Keratinocyte (primary cell): ENCODE measurements around the gene SINHCAF. TPM values are rescaled to one million over a fixed set of nuclear protein-coding genes. Genes with fewer than 3 reads are reported as not detected.

Experiments
- DNase-seq: peaks from one replicate; pipeline ENCODE4 v3.0.0-alpha.2; 2011; ENCODE audit warnings: low read depth, missing footprints, low spot score
- FAIRE-seq: peaks from 2 replicates; lab custom pipeline; 2011; peaks lifted over from hg19 to GRCh38; lab: Jason Lieb, UNC
- H2AFZ ChIP-seq: 2 replicates; pipeline ENCODE4 v1.6.0; 2012; ENCODE audit warnings: low read length, control low read depth, inconsistent platforms; ENCODE audit not compliant: control insufficient read depth
- H3K27ac ChIP-seq: 2 replicates; pipeline ENCODE4 v1.5.1; 2011; ENCODE audit warnings: low read length; ENCODE audit not compliant: control insufficient read depth, insufficient read depth
- H3K27me3 ChIP-seq: 3 replicates; pipeline ENCODE4 v1.6.0; 2011; ENCODE audit warnings: low read length; ENCODE audit not compliant: control insufficient read depth, insufficient read depth; ENCODE audit errors: extremely low read depth
- H3K36me3 ChIP-seq, 2 experiments: 2 replicates in 1 of 2; 3 replicates in 1 of 2; pipeline ENCODE4 v1.5.1; 2011; ENCODE audit warnings: low read length in 2 of 2, mild to moderate bottlenecking in 1 of 2; ENCODE audit not compliant: control insufficient read depth in 2 of 2, insufficient read depth in 2 of 2; ENCODE audit errors: extremely low read depth in 1 of 2
- H3K4me1 ChIP-seq: 3 replicates; pipeline ENCODE4 v1.5.1; 2011; ENCODE audit warnings: low read length; ENCODE audit not compliant: control insufficient read depth, insufficient read depth; ENCODE audit errors: extremely low read depth
- H3K4me2 ChIP-seq: 3 replicates; pipeline ENCODE4 v1.6.0; 2011; ENCODE audit warnings: low read depth, low read length; ENCODE audit not compliant: control insufficient read depth, insufficient read depth; ENCODE audit errors: extremely low read depth
- H3K4me3 ChIP-seq, 3 experiments: fragments of 200-600 bp in 1 of 3; sonication (generic) in 1 of 3; 2 replicates in 2 of 3; 3 replicates in 1 of 3; pipeline ENCODE4 v1.5.1; 2011 to 2016; ENCODE audit warnings: low read length in 3 of 3, mild to moderate bottlenecking in 3 of 3, control low read depth in 2 of 3, inconsistent platforms in 1 of 3, low read depth in 1 of 3, mixed read lengths in 1 of 3, mixed run types in 1 of 3, moderate library complexity in 1 of 3; ENCODE audit not compliant: control insufficient read depth in 2 of 3, insufficient read depth in 2 of 3; ENCODE audit errors: extremely low read depth in 1 of 3
- H3K79me2 ChIP-seq: 2 replicates; pipeline ENCODE4 v1.6.0; 2012; ENCODE audit warnings: low read length; ENCODE audit not compliant: control insufficient read depth, insufficient read depth
- H3K9ac ChIP-seq: 3 replicates; pipeline ENCODE4 v1.6.0; 2011; ENCODE audit warnings: low read length; ENCODE audit not compliant: control insufficient read depth, insufficient read depth; ENCODE audit errors: extremely low read depth
- H3K9me1 ChIP-seq: 3 replicates; pipeline ENCODE4 v1.6.0; 2011; ENCODE audit warnings: low read length; ENCODE audit not compliant: control insufficient read depth, insufficient read depth; ENCODE audit errors: extremely low read depth
- H3K9me3 ChIP-seq: 2 replicates; pipeline ENCODE4 v1.5.1; 2012; ENCODE audit warnings: low read depth, low read length; ENCODE audit not compliant: control insufficient read depth
- H4K20me1 ChIP-seq: 3 replicates; pipeline ENCODE4 v1.6.0; 2011; ENCODE audit warnings: low read length; ENCODE audit not compliant: control insufficient read depth, insufficient read depth; ENCODE audit errors: extremely low read depth
- CTCF ChIP-seq, 3 experiments: IDR thresholded peaks in 1 of 3; conservative IDR thresholded peaks in 1 of 3; optimal IDR thresholded peaks in 1 of 3; 2 replicates in 2 of 3; 3 replicates in 1 of 3; pipeline versions ENCODE3 to v1.5.1; 2011; ENCODE audit warnings: low read length in 3 of 3, mild to moderate bottlenecking in 3 of 3, moderate library complexity in 2 of 3, control low read depth in 1 of 3, inconsistent platforms in 1 of 3; ENCODE audit not compliant: insufficient read depth in 2 of 3; ENCODE audit errors: extremely low read depth in 1 of 3
- EZH2 ChIP-seq: IDR thresholded peaks from one replicate; pipeline ENCODE4 v1.6.1; 2012; ENCODE audit warnings: inconsistent platforms, mild to moderate bottlenecking, low read length, moderate library complexity
- dilution Hi-C: fragments of 300-500 bp; cut with MboI; formaldehyde crosslinking; loops from one replicate; pipeline ENCODE4 v1.7.0; 2020; ENCODE audit warnings: low sequenced_read_pairs; ENCODE audit not compliant: extremely low pct_ligation_motif_present
- polyA plus RNA-seq, 5 experiments: library from polyadenylated mRNA; depleted of rRNA in 3 of 5; stranded (reverse) in 3 of 5; stranded (forward) in 1 of 5; unstranded in 1 of 5; fragments of >200 nt; gene quantifications; 1 replicate in 1 of 5; 2 replicates in 3 of 5; 3 replicates in 1 of 5; pipeline versions ENCODE4 v1.2.1 to v1.2.3, GENCODE V29; 2011 to 2012; ENCODE audit warnings: missing spikeins in 2 of 5, low read depth in 1 of 5, low replicate concordance in 1 of 5

Gene SINHCAF
- polyA plus RNA-seq, 1 donor (not counting 4 experiments of a cell fraction or from before 2014, with no cell fraction given): 57.4 TPM

GRCh38 chr12:31324116-31324844 is 1.7 kb downstream of the SINHCAF start:
- Histone ChIP-seq H3K4me3 (peak overlapping the region; percentile 77 to 99 (median 85)), H3K27ac (peak overlapping the region; percentile 92), H3K9ac (peak overlapping the region; percentile 94), H2AFZ (peak overlapping the region; percentile 68), H3K27me3 (no peaks in the 10 kb centered on the region), H4K20me1 (peaks cover 11% of the 10 kb centered on the region), H3K36me3 (no peaks in the 10 kb centered on the region), H3K4me2 (peak overlapping the region; percentile 96), H3K4me1 (peaks cover 23% of the 10 kb centered on the region), H3K9me3 (no peaks in the 10 kb centered on the region), H3K79me2 (peaks cover 66% of the 10 kb centered on the region), H3K9me1 (no peaks in the 10 kb centered on the region)
- dilution Hi-C loops: no loop called here
- TF ChIP-seq EZH2 (no peak), CTCF (optimal IDR thresholded peaks at IDR 0.05 in 1 of 3, IDR thresholded peaks at IDR 0.05 in 1 of 3, conservative IDR thresholded peaks at IDR 0.05 in 1 of 3; ENCODE audit: extremely low read depth in 1 of 3, insufficient read depth in 2 of 3, low read length in 3 of 3) (peak in 1 of 3 experiments; percentile 12)
- DNase-seq (no peak), FAIRE-seq (no peak)

GRCh38 chr12:31323391-31324115 is 2.4 kb downstream of the SINHCAF start:
- peaks cover 15% of the 10 kb centered on the region for H4K20me1 ChIP-seq
- peaks cover 74% of the 10 kb centered on the region for H3K79me2 ChIP-seq
- H3K9ac ChIP-seq: peak overlapping the region; percentile 94
- FAIRE-seq (no peak), DNase-seq (no peak)
- H3K4me3 ChIP-seq: peak overlapping the region; percentile 77 to 99 (median 85)
- H2AFZ ChIP-seq: peak overlapping the region; percentile 20
- peak overlapping the region; percentile 92 for H3K27ac ChIP-seq
- TF ChIP-seq EZH2 (no peak), CTCF (optimal IDR thresholded peaks at IDR 0.05 in 1 of 3, IDR thresholded peaks at IDR 0.05 in 1 of 3, conservative IDR thresholded peaks at IDR 0.05 in 1 of 3; ENCODE audit: extremely low read depth in 1 of 3, insufficient read depth in 2 of 3, low read length in 3 of 3) (no peak)
- H3K4me1 ChIP-seq: peaks cover 23% of the 10 kb centered on the region
- no peaks in the 10 kb centered on the region for H3K36me3 ChIP-seq
- no peaks in the 10 kb centered on the region for H3K9me3 ChIP-seq
- peak overlapping the region; percentile 96 for H3K4me2 ChIP-seq
- no peaks in the 10 kb centered on the region for H3K27me3 ChIP-seq
- H3K9me1 ChIP-seq: no peaks in the 10 kb centered on the region
- dilution Hi-C loops: no loop called here
